Stimulated activated CD8-positive, alpha-beta memory T cell treated with anti-CD3 and anti-CD28 coated beads, Interleukin-15, amount 100 ng/mL, for 4 hours (primary cell): ENCODE results near the gene CHCHD6.
"Not testable (repeated sequence)": the region's sequence is repeated elsewhere in the genome, so short reads cannot be mapped to it uniquely, and the experiment has no call there.

Experiments
- DNase-seq, 2 donors: peaks; one replicate each; pipeline ENCODE4 v3.0.0-alpha.2; 2020; ENCODE audit warnings: low read depth in 2 of 2

Gene CHCHD6

GRCh38 chr3:126766653-126767052, 62.6 kb downstream of the CHCHD6 start:
- DNase-seq: no peak

GRCh38 chr3:126768903-126769302, 64.9 kb downstream of the CHCHD6 start:
- DNase-seq: no peak

GRCh38 chr3:126770096-126770495, 66.1 kb downstream of the CHCHD6 start:
- no peak for DNase-seq

GRCh38 chr3:126773167-126773566, 69.1 kb downstream of the CHCHD6 start:
- no peak for DNase-seq

GRCh38 chr3:126773783-126774182, 69.7 kb downstream of the CHCHD6 start:
- DNase-seq: no peak

- DNase-seq: no peak
Measured at GRCh38 chr3:126777366-126777765, 73.3 kb downstream of the CHCHD6 start.

GRCh38 chr3:126780666-126781065, 76.6 kb downstream of the CHCHD6 start:
- no peak for DNase-seq

GRCh38 chr3:126781406-126781805, 77.4 kb downstream of the CHCHD6 start:
- DNase-seq: no peak

GRCh38 chr3:126781889-126782491, 78.0 kb downstream of the CHCHD6 start:
- DNase-seq: no peak

GRCh38 chr3:126782536-126782935, 78.5 kb downstream of the CHCHD6 start:
- DNase-seq: no peak

GRCh38 chr3:126784254-126784653, 80.2 kb downstream of the CHCHD6 start:
- no peak for DNase-seq

GRCh38 chr3:126791320-126791719, 87.3 kb downstream of the CHCHD6 start:
- DNase-seq: not testable (repeated sequence)

GRCh38 chr3:126792998-126793397, 89.0 kb downstream of the CHCHD6 start:
- no peak for DNase-seq

GRCh38 chr3:126797563-126797962, 93.5 kb downstream of the CHCHD6 start:
- no peak for DNase-seq

GRCh38 chr3:126798521-126798920, 94.5 kb downstream of the CHCHD6 start:
- DNase-seq: no peak

GRCh38 chr3:126799099-126799498, 95.1 kb downstream of the CHCHD6 start:
- no peak for DNase-seq

- not testable (repeated sequence) for DNase-seq
Measured at GRCh38 chr3:126801312-126801711, 97.3 kb downstream of the CHCHD6 start.

GRCh38 chr3:126807795-126808194, 103.8 kb downstream of the CHCHD6 start:
- no peak for DNase-seq

- DNase-seq: no peak
Measured at GRCh38 chr3:126811530-126811929, 107.5 kb downstream of the CHCHD6 start.

GRCh38 chr3:126816298-126816697, 112.3 kb downstream of the CHCHD6 start:
- no peak for DNase-seq

GRCh38 chr3:126816986-126817777, 113.1 kb downstream of the CHCHD6 start:
- no peak for DNase-seq

- no peak for DNase-seq
Measured at GRCh38 chr3:126817781-126818180, 113.7 kb downstream of the CHCHD6 start.

- DNase-seq: no peak
Measured at GRCh38 chr3:126818400-126819095, 114.5 kb downstream of the CHCHD6 start.
